Erythroblast (primary cell): Measurements from ENCODE around the gene TAPBP.

Experiments used
- GATA1 ChIP-seq: IDR thresholded peaks from 2 replicates; pipeline ENCODE4 v1.6.1; 2011; ENCODE audit warnings: low read depth, mild to moderate bottlenecking, control low read depth, low read length, moderate library complexity
- POLR2A ChIP-seq: IDR thresholded peaks from 2 replicates; pipeline ENCODE4 v1.6.1; 2011; ENCODE audit warnings: mild to moderate bottlenecking, low read length

GRCh38 chr6:33299237-33299944 is 14.5 kb downstream of the TAPBP start:
- TF ChIP-seq POLR2A (peak; percentile 97), GATA1 (no peak)
